ENCODE data around the gene HCAR2.

Gene HCAR2

DNA sequence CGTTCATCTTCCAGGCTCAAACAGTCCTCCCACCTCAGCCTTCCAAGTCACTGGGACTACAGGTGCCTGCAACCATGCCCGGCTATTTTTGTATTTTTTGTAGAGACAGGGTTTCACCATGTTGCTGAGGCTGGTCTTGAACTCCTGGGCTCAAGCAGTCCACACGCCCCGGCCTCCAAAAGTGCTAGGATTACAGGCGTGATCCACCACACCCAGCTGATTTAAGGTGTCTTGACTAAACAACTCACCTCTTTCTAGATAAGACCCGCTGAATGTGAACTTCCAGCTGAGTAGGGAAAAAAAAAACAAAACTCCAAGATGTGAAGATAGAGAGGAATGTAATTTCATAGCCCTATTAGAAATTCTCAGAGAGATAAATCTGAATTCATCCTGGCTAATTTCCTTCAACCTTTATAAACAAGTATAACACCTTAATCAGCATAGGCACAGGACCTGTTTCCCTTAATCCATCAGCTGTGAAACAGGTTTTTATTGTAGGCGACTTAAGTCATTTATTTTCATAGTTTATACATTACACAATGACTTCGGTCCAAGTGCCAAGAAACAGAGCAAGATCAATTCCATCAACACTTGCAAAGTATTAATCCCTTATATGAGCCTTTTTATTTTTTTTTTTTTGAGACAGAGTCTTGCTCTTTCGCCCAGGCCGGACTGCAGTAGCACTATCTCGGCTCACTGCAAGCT, 51.5 kb downstream of the HCAR2 start:
- no peak for TF ChIP-seq EZH2 (IDR thresholded peaks at IDR 0.05; ENCODE audit: borderline replicate concordance, low read length)
- no peak for TF ChIP-seq CTCF (IDR thresholded peaks at IDR 0.05; ENCODE audit: low read length)
- Histone ChIP-seq H3K27ac (ENCODE audit: low read depth, low read length, poor library complexity, severe bottlenecking) (no peak overlapping the region), H3K4me3 (ENCODE audit: low read depth, low read length, poor library complexity, severe bottlenecking) (no peak overlapping the region), H3K27me3 (ENCODE audit: insufficient read depth, low read length) (no peaks in the 10 kb centered on the region), H3K36me3 (ENCODE audit: insufficient read depth, low read length) (no peaks in the 10 kb centered on the region), H3K9me2 (ENCODE audit: low read depth, low read length) (no peaks in the 10 kb centered on the region), H3K9me3 (ENCODE audit: low read length) (no peaks in the 10 kb centered on the region), H3K4me2 (ENCODE audit: low read length) (no peak overlapping the region), H2AFZ (ENCODE audit: low read length) (no peak overlapping the region), H3K9ac (ENCODE audit: low read length) (no peak overlapping the region), H3K4me1 (ENCODE audit: insufficient read depth, low read length, severe bottlenecking) (peaks cover 7% of the 10 kb centered on the region), H3K79me2 (ENCODE audit: insufficient read depth, low read length) (no peaks in the 10 kb centered on the region), H4K20me1 (ENCODE audit: insufficient read depth, low read length) (no peaks in the 10 kb centered on the region), H3F3A (ENCODE audit: insufficient read depth, low read length) (no peaks in the 10 kb centered on the region)
